GM18858 (cell line): ENCODE data around the gene ACSM6.
"Not testable (repeated sequence)": the region's sequence is repeated elsewhere in the genome, so short reads cannot be mapped to it uniquely, and the experiment has no call there.

ENCODE experiments used
- ATAC-seq: cut with Tn5 transposase; IDR thresholded peaks from one replicate; pipeline ENCODE4 v1.9.1; 2021; ENCODE audit not compliant: unreplicated experiment

The ACSM6 gene

DNA sequence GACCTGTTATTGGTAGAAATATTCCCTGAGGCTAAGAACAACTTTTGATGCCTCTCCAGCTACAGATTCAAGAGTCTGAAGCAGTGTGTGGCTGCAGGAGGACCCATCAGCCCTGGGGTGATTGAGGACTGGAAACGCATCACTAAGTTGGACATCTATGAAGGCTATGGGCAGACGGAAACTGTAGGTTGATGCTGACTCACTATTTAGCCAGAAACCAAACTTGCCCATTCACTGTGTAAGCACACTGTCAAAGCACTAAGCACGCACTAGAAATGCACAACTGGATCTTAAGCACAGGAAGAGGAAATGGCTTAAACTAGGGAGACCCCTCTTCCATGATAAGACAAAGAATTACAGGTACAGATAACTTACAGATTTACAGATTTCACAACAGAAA lies 20.8 kb downstream of the ACSM6 start:
- peak; percentile 76 for ATAC-seq

DNA sequence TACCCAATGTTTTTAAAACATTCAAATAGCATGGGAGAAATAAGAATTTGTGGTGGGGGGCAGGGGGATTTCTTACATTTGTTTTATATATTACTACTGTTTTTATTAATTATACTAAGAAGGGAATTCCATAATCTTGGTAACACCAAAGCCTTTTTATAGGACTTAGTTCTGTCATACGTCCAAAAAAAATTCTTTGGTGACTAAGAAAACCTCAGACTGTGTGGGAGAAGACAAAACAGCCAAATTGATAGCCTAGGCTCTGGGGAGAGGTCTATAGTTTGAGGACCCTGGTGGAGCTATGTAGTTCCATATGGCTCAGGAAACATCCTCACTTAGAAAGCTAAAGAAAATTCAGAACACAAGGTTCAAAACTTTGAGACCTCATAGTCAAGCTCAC lies 23.4 kb downstream of the ACSM6 start:
- ATAC-seq, result no peak

DNA sequence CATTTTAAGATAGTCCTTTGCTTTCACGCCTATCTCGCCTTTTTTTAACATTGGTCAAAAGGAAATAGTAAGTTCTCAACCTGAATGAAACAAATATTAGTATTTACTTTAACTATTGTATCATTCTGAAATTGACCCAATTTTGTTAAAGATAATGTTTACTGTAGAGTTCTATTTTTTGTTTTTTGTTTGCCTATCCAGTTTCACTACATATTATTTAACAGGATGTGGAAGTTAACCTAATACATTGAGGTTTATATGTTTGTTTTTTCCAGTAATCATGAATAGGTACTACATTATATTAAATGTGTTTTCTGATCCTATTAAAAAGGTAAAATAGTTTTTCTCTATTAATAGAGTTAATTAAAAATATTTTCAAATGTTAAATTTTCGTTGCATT lies 26.5 kb downstream of the ACSM6 start:
- ATAC-seq, result no peak

DNA sequence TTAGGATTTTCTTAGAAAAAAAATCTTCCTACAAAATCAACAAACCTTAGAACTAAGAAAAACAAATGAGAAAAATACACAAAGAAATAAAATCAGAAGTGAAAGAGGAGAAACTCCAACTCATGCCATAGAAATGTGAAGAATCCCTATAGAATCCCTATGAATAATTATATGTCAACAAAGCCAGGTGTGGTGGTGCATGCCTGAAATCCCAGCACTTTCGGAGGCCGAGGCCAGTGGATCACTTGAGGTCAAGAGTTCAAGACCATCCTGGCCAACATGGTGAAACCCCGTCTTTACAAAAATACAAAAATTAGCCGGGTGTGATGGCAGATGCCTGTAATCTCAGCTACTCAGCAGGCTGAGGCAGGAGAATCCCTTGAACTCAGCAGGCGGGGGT lies 27.1 kb downstream of the ACSM6 start:
- no peak for ATAC-seq

DNA sequence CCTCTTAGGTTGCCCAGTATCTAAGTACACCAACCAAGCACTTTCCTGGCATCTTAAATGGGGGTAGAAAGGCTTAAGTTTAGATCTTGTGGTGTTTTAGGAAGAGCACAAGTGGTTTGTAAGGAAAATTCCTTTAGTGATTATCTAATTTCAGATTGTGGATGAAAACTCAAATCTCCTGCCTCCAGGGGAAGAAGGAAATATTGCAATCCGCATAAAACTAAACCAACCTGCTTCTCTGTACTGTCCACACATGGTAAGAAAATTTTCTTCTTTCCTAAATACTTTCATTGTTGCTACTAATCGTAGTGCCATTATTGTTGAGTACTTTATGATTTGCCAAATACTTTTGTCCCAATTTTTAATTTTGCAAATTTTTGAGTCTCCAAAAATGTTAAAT lies 31.1 kb downstream of the ACSM6 start:
- ATAC-seq, result no peak

DNA sequence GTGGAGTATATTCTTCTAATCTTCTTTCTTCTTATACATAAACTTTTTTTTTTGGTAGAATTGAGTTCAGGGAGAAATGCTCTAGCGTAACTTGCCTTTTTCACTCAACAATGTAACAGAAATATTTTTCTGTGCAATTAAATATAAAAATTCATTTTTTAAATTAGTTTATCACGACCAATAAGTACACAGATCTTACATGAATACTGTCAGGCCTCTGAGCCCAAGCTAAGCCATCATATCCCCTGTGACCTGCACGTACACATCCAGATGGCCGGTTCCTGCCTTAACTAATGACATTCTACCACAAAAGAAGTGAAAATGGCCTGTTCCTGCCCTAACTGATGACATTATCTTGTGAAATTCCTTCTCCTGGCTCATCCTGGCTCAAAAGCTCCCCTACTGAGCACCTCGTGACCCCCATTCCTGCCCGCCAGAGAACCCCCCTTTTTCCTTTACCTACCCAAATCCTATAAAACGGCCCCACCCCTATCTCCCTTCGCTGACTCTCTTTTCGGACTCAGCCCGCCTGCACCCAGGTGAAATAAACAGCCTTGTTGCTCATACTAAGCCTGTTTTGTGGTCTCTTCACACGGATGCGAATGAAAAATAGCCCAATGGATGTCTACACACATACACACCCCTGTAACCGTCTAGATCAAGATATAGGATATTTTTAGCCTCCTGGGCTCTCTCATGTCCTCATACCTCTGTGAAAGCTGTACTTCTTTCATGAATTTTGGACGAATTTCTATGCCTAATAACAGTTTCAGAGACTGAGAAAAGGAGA lies 35.1 kb downstream of the ACSM6 start:
- ATAC-seq, result not testable (repeated sequence)

DNA sequence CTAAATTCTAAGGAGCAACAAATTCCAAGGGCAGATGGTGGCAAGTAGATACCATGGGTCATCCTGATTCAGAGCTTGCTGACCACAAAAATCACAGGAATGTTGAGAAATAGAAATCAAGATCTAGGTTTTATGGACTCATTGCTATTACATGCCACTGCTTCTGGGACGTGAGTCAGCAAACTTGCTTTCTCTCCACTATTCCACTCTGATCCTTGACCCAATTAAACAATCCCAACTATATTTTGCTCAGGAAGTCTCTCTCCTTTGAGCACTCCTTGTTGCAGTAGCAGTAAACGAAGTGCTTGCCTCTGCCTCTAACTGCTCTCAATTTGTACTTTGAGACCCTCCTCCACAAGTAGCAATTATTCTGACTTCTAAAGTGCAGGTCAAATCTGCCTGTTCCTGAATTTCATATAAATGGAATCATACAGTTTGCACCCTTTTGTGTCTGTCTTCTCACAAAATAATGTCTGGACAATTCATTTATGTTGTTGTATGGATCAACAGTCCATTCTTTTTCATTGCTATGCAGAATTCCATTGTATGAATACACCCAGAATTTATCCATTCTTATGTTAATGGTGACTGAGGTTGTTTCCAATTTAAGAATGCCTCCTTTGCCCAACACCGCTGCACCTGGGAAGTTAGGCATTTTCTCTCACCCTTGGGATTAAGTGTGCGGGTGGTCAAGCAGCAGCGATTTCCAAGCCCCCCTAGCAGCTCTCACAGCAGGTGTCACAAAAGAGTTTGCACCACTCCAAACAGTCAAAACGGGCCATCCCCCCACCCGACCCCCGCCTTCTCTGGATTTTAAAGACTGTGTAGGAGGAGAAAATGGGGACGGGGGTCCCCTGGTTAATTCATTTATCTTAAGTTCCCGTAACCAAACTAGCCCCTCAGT lies 35.9 kb downstream of the ACSM6 start:
- ATAC-seq, result no peak

DNA sequence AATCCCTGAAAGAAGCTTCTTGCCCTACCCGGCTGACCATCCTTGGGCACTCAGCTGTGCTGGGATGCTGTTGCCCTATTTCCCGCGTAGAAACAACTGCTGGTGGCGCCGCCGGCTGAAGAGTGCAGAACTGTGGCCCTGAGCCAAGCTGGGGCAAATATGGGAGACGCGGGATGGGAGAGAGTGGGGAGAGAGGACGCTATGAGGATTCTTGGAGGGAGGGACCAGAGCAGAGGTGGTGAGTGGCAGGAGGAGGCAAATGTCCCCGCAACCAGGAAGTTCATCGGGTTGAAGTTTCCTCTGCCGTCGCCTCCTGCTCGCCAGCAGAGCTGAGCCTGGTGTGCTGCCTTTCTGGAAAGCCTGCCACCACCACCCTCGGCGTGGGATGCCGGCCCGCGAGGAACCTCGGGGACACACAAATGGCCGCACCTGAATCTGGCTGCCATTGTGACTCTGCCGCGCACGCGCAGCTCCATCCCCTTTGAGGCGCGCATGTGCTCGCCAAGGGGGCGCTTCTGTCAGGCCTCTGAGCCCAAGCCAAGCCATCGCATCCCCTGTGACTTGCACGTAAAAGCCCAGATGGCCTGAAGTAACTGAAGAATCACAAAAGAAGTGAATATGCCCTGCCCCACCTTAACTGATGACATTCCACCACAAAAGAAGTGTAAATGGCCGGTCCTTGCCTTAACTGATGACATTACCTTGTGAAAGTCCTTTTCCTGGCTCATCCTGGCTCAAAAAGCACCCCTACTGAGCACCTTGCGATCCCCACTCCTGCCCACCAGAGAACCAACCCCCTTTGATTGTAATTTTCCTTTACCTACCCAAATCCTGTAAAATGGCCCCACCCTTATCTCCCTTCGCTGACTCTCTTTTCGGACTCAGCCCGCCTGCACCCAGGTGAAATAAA lies 36.9 kb downstream of the ACSM6 start:
- ATAC-seq, result peak; percentile 48

DNA sequence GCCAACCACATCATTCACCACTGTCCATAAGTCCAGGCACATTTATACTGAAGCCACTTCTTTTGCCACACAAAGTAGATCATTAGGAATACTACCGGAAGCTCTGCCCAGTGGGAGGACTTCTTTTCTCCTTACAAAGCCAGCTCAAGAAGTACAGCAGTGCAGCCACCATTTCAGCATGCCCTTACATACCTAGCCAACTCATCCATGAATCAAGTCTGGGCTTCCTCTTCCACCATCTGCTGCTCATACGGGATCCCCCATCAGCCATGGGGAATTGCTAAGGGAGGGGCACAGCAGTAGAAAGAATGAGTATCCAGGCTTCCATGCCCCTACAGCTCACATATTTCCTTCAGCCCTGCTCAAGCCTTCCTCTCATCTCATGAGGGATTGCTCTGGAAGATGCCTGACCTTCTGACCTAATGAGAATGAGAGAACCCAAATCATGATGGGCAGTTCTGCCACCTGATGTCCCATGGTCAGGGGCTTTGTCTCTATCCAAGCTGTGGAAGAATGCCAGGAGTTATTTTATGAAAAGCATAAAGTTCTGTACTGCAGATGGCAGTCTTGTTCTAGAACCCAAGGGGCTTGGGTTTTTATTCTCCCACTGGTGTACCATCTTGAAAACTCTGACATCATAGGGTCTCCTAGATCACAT lies 39.5 kb downstream of the ACSM6 start:
- no peak for ATAC-seq

DNA sequence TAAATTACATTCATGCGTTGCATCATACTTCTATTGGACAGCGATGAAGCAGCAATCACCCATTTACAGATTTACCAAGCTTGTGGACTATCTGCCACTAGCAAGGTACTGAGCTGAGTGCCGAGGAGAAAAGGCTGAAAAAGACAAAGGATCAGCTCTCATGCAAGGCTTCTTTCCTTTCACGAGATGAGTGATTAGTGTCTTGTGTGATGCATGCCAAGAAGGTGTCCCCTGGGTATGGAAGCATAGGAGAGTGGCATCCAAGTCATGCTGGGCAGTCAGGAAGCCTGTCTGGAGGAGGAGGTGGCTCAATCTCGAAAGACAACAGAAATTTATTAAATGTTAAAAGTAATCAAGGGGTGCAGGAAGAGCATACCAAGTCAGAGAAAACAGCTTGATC lies 40.9 kb downstream of the ACSM6 start:
- no peak for ATAC-seq

DNA sequence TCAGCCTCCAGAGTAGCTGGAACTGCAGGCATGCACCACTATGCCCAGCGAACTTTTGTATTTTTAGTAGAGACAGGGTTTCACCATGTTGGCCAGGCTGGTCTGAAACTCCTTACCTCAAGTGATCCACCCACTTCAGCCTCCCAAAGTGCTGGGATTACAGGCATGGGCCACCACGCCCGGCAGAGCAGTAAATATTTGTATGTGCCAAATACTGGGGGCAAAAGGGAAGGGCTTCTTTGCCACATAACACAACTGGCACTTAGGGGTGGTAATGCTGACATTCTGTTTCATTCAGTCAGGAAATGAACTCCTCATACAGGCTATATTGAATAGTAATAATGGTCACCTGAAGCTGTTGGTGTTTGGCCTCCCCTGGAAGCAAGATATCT lies 41.6 kb downstream of the ACSM6 start:
- no peak for ATAC-seq

DNA sequence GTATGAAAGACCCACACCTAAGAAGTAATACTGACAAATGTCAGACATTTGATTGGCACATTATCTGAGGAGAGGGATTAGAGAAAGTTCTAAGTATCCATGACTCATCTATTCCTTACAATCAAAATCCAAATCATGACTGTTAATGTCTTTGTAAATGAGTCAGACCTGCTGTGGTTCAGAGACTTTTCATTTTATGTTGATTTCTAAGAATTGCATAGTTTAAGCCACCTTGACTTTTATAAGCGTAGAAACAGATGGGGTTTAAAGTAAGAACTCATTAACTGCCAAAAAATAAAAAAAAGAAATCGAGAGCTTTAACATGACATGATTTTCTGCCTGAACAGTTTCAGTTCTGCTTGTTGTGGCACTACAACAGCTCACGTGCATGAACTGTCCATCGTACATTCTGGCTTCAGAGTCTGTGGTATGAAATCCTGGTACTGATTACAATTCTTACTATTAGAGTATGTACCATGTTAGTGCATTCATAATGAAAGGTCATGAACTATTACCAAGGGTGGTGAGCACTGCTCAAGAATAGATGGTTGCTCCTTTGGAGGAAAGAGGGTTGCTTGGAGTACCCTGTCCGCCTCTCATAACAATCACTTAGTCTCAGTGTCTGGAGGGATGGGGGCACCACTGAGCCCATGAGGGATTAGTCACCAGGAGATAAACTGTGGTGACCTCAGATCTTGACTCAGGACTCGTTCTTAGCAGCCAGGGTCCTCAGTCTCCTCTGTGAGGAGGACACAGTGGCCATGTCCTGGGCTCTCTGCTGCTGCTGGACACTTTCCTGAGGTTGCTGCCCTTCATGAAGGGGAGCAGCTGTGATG lies 42.2 kb downstream of the ACSM6 start:
- peak; percentile 97 for ATAC-seq

DNA sequence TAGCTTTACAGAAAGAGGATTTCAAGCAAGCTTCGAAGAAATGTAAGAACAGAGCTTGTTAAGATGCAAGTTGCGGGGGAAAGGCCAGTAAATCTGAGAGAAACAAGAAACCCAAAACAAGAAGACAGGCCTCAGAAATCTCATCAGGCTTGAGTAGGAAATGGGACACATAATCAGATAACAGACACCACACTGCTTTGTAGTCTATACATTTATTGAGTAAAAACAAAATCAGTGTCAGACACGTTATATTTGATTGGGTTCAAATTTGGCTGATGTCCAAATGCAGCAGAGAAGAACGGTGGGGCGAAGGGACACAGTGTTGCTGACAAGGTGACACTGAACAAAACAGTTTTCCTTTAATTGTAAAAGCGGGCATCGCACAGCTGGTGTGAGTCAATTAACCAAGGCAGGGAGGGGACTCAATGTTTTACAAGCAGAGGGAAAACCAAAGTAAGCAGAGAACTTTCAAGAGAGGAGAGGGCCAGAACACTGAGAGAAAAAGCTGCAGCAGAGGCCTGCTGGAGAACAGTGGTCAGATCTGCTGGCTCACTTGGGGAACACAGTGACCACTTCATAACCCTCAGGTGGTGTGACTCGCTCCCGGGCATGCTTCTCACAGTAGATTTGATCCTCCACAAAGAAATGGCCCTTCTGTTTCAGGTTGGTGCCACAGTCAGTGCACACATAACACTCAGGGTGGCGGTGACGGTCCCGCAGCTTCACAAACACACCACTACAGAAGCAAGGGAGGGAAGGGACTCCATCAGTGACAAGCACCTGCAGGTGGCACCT lies 43.5 kb downstream of the ACSM6 start:
- no peak for ATAC-seq

DNA sequence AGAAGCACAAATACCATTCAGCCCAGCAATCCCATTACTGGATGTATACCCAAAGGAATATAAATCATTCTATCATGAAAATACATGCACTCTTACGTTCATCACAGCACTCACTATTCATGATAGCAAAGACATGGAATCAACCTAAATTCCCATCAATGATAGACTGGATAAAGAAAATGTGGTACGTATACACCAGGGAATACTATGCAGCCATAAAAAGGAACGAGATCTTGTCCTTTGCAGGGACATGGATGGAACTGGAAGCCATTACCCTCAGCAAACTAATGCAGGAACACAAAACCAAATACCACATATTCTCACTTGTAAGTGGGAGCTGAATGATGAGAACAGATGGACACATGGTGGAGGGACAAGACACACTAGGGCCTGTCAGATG lies 46.1 kb downstream of the ACSM6 start:
- not testable (repeated sequence) for ATAC-seq

DNA sequence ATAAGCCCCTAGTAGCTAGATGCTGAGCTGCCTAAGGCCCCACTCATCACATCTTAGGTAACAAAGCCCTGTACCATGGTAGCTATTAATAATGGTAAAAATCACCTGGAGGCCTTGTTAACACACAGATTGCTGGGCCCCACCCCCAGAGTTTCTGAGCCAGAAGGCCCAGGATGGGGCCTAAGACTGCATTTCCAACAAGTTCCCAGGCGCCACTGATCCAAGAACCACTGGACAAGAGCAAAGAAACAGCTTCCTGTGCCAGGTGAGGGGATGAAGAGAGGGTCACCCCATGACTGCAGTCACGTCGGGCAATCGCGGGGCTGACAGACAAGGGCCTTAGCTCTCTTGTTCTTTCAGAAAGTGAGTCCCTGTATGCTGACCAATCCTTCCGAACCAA lies 46.8 kb downstream of the ACSM6 start:
- no peak for ATAC-seq

DNA sequence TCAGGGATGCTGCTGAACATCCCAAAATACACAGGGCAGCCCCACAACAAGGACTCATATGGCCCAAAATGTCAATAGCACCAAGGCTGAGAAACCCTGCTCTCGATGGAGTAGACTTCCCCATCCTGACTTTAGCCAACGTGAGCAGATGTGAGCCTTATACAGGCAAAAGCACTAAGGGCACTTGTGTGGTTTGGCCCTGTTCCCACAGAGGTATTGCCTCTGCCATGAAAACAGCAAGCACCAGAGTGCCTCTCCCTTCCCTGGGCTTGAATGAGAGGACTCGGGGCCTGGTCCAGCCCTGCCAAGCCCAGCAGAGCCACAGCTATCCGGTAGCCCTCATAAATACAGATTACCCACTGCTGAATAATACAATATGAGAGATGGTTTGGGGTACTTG lies 47.5 kb downstream of the ACSM6 start:
- no peak for ATAC-seq

DNA sequence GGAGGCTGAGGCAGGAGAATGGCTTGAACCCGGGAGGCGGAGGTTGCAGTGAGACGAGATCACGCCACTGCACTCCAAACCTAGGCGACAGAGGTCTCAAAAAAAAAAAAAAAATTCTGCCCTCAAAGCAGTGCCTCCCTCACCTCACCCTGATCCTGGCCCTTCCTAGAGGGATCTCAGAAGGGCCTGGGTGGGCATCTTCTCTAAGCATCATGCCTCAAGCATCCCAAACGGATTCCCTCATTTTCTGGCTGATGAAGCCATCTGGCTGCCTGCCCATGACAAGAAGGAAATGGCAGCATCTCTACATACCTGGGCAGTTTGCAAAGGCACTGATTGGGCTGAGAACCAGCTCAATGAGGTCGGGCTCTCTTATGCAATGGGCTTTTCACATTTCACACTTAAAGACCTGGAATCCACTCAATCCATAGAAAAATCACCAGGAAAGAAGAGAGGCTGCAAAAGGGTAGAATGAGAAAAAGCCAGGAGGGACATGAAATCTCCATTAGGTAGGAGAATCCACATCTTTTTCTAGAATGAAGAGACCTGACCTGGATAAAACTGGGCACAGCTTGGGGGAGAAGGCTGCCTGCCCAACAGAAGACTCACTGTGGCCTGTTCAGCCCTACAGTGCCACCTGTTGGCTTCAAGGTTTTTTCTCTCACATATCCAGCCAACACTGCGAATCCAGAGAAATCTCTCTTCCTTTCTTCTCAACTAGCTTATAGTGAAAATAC lies 48.7 kb downstream of the ACSM6 start:
- ATAC-seq, result no peak

DNA sequence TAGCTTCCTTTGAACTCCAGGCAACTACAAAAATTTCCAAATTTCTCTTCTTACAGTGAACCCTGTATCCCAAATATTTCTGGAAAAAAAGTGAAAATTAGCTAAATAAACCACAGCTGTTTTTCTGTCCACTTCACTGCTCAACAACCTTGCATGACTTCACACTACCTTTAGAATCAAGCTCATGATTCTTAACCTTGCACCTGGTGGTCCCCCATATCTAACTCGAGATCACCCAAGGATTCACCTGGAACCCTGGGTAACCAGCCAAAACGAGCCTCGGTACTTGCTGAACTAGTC lies 49.2 kb downstream of the ACSM6 start:
- no peak for ATAC-seq

DNA sequence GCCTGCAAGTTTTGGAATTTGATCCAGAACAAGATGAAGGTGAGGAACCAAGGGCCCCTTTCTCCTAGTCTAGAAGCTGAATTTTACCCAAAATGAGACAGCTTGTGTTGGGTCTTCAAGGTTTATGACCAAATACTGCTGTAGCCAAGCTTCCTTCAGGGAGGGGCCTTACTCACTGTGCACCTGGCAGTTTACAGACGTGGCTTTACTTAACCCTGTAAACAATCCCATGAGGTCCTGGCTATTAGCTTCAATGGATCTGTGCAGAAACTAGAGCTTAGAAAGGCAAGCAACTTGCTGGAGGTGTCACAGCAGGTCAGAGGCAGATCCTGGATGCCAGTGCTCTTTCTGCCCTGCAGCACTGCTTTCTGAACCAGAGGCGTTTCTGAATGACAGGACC lies 50.1 kb downstream of the ACSM6 start:
- no peak for ATAC-seq
